GM18499 (cell line): ENCODE results near the gene LACRT.

Source experiments
- ATAC-seq: cut with Tn5 transposase; IDR thresholded peaks from one replicate; pipeline ENCODE4 v1.9.1; 2021; ENCODE audit warnings: moderate number of reproducible peaks; ENCODE audit not compliant: insufficient read depth, unreplicated experiment

Gene LACRT

DNA sequence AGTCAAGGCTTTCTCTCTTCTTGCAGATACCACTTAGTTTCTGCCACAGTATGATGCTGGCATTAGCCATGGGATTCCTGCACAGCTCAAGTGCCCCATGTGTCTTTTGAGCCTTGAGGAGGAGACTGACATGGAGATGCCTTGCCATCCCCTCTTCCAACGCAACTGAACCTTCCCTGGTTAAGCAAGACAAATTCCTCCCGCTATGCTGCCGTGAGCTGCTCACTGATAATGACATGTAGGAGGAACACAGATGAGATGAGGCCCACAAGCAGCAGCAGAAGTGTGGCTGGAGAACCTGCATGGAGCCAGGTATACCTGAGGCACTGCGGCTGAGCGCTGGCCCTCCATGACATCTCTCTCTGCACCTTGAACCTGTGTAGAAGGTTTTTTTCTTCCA is 30.8 kb downstream of the LACRT start:
- ATAC-seq: no peak

DNA sequence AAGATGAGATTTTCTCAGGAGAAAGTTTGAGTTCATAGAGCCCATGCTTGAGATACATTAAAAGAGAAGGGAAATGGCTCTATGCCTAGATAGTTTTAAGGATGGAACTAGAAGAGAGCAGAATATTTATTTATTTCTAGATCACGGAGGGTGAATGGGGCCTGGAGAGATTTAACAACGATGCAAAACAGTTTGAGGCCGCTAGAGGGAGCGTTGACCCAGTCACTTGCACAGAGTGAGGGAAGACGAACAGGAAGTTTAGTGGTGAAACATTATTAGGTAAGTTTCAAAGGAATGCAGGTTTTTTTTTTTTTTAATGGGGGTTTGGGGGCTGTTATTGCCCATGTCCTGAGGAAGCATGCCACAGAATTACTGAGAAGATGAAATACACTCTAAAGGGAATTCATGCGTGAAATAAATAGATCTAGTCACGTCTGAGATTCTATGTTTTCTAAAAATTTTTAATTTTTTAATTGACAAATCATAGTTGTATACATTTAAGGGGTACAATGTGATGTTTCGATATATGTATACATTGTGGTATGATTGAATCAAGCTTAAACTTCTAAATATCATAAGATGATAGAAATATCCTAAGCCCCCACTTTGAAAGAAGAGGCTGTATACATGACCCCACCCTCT is 31.4 kb downstream of the LACRT start:
- ATAC-seq: no peak

DNA sequence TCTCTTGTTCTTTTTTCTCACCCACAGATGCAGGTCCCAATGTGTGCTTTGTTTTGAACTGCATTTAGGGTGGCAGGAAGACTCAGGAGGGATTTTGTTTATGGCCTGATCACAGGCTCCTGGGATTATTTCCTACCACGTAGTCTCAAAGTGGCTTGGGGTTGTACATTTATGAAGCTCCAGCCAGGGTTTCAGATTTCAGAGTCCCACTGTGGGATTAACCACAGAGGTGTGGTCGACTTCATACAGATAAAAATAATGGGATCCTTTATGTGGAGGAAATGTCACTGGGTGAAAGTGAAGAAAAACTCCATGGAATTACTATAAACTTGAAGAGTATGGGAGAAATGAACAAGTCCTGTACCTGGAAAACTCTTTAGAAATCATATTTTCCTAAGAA is 32.0 kb downstream of the LACRT start:
- ATAC-seq: no peak

DNA sequence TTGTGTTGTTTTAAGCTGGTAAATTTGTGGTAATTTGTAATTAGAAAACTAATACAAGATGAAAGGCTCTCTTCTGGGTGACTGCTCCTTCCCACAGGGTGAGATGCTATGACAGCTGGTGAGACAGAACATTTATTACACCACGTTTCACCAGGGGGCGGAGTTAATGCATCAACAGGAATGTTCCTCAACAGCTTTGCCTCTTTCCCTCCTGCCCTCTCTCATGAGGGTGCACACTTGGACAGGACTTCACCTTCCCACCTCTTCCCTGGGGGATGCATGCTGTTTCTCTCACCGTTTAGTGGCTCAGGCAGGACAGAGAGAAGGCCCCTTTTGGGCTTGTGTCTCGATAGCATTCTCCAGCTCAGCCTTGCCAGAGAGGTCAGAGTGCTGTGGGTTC is 32.9 kb downstream of the LACRT start:
- ATAC-seq: no peak

DNA sequence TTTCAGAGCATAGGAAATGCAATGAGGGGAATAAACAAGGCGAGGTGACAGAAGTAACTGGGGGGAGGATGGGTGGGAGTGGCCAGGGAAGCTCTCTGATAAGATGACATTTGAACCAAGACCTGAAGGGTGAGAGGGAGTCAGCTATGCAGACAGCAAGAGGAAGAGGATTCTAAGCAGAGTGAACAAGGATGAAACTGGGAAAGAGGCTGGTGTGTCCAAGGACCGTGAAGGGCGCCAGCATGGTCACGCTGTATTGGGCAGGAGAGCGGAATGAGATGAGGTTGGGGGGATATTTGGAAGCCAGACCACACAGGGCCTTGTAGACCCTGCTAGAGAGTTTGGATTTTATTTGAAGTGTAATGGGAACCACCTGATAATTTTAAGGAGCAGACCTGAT is 35.7 kb downstream of the LACRT start:
- ATAC-seq: no peak

DNA sequence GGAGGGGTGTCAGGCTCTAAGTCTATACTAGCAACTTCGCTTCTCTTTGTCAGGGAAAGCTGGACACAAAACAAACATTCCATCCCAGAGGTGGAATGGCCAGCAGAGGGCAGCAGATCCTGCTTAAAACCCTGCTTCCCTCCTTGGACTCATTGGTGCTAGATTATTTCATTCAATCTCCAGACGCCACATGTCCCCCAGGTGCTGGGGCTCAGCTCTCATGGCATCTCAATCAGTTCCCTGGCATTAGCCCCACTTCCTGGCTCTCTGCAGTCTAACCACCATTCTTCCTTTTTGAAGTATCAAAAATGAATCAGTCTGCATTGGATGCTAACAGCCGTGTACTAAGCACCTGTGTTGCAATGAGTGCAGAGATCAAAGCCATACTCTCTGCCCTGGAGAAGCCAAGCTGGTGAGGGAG is 38.2 kb downstream of the LACRT start:
- no peak for ATAC-seq

DNA sequence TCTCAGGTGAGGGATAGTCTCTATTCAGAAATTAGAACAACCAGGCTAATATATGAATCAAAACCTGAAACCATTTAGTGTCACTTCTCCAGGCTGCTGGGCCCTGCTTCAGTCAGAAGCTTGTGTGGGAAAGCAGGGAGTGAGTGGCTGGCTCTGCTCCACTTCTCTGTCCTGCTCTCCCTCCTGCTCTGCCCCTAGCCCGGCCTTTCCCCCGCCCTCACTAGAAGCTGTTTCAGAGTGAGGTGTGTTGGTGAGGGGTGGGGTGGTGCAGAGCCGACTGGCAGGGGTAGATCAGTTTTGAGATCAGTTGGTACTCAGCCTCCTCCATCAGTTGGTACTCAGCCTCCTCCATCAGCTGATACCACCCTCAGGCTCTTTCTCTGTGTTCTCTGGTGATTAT is 39.2 kb downstream of the LACRT start:
- ATAC-seq: no peak

DNA sequence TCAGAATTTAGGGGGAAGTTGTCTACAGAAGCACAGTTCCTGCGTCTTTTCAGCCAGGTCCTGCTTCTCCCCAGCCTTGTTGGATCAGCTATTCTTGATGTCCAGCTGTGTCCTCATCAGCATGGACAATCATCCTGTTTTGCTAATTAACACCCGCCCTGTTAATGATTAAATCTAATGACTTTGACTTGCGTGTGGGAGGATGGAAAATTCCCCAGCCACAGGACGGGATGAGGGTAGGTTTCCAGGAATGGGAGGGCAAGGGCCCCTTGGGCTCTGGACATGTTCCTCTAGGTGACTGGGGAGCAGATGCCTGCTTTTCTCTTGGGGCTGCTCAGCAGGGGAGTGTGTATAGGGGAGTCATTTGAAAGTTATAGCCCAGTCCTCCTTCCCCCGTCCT is 41.0 kb downstream of the LACRT start:
- ATAC-seq: no peak

DNA sequence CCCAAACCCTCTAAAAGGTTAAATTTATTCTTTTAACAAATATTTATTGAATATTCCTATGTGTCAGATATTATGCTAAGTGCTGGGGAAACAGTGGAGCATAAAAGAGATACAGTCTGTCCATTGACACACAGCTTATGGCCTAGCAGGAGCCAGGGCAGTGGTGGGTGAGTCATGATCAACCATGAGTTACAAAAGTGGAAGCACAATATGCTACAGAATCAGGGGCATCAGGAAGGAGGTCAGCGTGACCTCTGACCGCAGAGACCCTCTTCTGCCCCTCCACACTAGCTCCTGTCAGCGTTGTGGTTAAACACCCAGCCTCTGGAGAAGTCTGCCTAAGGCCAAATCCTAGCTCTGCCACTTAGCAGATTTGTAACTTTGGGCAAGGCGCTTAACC is 41.6 kb downstream of the LACRT start:
- no peak for ATAC-seq

DNA sequence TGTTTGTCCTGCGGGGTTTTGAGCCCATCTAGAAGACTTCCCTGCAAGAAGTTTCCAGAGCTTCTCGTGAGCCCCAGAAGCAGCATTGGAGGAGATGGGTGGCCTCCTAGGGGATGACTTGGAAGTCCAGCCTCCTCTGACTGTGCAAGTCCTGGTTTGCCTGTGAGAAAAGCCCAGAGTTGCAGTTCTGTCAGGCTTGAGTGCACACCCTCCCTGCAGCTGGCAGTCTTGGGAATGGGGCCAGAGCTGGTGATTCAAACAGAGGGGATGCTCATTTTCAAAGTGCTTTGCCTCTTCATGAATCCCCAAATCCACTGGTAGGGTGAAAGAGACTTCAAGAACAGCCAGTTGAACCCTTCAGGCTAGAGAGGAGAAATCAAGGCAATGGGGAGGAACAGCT is 42.4 kb downstream of the LACRT start:
- no peak for ATAC-seq

DNA sequence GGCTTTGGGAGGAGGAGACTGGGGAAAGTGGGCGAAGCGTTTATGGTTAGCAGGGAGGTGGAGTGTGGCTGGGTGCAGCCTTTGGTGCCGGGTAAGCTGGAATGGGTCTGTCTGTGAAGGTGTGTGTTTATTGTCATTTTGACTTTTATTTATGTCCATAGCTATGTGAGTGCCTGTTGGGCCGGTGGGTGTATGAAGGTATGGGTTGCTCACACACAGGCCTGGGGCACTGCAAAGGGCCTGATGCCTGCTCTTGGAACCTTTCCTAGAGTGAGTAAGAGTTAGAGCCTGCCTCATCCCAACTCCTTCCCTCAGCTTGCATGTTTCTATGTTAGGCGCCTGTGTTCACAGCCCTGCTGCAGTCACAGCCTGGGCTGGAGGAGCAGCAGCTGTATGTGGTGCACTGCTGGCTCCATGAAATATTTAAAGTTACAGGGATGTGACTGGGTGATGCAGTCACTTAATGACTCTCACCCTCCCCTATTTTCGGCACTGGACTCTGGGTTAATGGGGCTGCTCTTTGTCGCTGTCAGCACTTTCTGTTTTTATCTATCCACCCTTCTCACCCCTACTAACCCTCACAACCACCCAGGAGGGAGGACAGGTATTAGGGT is 43.6 kb downstream of the LACRT start:
- no peak for ATAC-seq

DNA sequence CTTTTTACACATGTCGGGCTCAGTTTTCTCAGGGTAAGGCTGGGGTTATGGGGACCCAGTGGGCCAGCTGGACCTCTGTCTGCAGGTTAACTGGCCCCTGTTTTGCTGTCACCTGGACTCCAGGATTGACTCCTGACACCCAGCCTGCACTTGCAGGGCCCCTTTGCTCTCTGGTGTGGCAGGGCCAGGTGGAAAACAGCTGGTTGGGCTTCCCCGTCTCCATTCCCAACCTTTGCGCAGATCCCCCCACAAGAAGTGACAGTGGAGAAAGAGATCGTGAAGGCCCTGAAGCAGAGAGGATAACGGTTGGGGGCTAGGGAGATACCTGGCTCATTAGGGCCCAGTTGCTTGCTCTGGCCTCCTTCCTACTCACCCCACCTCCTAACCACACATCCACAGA is 44.7 kb downstream of the LACRT start:
- no peak for ATAC-seq

DNA sequence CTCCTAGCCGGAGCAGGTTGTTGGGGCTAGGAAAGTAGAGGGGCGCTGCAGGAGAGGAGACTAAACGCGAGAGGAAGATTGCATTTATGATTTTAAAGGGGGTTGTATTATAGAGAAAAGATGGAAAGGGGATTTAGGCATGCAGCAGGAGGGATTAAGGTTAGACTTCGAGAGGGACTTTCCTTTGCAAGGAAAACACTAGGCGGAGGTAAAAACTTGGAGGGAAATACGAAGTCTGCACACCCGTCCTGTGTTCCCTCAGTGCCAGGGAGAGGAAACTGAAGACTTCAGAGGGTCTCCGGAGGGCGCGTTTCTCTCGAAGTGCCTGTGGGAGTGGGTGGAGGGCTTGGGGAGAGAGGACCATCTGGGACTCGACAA is 45.8 kb downstream of the LACRT start:
- ATAC-seq: no peak

DNA sequence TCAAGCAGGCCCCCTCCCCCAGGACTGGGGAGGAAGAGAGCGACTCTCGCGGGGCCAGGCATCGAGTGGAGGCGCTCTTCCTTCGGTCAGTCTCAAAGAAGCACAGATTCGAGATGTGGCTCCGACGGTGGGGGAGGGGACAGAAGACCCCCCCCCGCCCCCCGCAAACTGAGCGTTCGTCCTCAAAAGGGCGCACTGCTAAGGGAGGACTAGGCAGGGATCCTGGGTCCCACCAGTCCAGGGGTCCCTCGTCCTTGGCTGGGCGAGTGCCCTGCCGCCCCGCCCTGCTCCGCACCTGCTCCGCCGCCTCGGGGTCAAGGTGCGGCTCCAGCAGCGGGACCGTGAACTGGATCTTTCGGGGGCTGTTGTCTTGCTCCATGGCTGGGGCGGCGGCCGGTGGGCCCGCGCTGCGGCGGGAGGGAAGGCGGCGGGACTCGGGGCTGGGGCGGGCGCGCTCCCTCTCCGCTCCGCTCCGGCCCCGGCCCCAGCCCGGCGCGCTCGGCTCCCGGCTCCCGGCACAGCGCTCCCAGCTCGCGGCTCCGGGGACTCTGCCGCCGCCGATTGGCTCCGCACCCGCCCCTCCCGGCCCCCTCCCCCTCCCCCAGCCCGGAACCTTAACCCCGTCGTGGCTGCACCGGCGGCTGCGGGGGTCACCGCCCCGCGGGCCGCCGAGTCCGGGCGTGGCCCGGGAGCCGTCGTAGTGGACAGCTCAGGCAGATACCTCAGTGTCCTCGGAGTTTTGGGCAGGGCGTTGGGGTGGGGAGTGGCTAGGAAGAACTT is 46.4 kb downstream of the LACRT start, which contains the start of gene PPP1R1A:
TSS of gene PPP1R1A (minus strand) at position 550 of the 780 bp plus-strand sequence. CDS start at position 379, 171 bp downstream.
- no peak for ATAC-seq

DNA sequence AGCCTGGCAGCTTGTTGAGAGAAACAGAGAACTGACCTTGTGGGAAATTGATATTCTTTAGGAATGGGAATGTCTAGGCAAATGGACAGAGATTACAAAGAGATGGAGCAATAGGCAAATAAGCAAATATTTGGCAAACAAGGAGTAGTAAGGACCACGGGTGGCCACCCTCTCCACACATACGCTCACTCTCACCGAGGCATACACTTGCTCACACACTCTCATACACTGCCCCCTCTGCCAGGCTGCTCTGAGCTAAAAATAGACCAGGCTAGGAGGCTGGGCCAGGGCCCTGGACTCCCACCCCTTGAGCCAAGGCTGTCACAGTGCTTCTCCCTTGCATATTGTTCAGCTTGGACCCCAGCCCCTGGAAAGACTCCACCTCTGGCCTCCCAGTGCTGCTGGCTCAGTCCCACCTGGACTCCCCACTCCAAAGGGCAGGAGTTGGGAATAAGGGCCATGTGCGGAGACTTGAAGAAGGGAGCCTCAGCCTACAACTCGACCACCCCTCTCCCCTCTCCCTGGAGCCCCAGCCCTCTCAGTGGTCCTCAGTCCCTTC is 47.3 kb downstream of the LACRT start:
- ATAC-seq: no peak

DNA sequence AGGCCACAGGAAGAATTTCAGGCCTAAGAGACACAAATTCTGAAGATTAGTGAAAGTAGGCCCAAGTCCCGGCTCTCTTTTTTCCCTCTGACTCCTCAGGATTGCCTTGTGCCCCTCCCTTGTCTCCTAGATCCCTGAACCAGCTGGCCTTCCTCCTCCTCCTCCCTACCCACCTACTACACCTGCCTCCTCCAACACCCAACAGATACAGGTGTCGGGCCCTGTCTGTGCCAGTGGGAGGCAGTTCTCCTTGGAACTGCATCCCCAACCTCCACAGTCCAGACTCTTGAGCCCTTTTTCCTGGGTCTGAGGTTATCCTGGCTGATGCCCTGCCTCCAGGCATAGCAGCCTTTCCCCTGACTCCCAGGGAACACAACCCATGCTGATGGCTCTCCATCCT is 48.1 kb downstream of the LACRT start:
- no peak for ATAC-seq

DNA sequence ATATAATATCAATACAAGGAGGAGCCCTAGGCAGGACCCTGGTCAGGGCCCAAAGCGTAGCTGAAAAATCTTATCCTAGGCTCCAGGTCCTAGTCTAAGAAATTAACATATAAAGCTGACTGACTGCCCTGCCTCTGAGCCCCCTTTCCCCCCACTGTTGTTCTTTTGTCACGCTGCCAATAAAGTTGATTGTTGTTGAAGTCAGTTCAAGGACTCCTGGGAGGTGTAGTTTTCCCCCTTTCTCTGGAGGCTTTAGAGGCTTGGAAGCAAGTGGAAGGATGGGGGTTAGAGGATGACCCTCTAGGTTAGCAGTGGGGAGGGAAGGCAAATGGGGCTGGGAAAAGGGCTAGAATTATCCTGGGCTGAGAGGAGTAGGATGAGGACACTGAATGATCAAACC is 49.5 kb downstream of the LACRT start:
- ATAC-seq: no peak

DNA sequence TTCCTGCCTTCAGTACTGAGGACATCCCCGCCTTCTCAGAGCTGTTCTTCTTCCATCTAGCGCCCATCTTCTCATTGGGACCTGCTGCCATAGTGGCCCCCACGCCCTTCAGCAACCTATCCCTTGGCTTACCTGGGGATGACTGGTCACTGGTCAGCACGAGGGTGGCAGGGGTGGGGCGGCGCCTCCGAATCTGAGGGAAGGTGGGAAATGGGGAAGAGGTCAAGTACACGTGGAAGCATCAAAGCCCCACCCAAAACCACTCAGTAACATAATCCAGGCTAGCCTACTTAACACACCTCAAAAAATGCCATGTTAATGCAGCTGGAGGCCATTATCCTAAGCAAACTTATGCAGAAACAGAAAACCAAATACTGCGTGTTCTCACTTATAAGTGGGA is 50.6 kb downstream of the LACRT start:
- no peak for ATAC-seq

DNA sequence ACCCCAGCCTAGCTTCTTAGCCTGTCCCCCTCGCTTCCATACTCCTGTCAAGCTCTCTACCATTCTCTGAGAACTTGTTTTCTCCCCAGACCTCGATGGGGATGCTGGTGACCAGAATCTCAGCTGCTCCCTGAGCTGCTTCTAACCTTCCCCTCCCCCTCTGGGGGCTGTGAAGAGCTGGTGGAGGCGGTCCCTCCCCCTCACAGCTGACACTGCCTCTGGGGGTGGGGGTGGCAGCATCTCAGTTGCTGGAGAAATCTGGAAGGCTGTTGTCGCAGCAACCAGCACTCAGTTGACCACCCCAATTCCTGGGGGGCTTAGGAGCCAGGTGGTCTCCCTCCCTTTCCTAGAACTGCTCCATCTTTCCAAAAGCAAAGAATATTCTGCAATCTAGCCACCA is 51.0 kb downstream of the LACRT start:
- ATAC-seq: no peak

DNA sequence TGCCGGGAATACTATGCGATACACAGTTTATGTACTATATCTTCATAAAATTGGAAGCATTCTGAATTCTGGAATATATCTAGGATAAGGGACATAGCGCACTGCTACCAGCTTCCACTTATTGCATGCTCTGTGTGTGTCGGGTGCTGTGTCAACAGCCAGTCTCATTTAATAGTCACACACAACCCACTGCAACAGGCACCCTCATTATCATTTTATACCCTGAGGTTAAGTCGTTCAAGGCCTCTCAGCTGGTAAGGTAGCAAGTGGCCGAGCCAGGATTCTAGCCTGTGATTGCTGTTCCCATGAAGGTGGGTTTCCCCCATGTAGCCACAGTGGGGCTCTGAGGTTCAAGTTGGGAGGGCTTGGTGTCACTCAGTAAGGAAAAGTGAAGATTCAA is 53.3 kb downstream of the LACRT start:
- ATAC-seq: no peak
